Jurkat, Clone E6-1 (cell line): ENCODE measurements around the gene PFKM. TPM values are rescaled to one million over a fixed set of nuclear protein-coding genes. Genes with fewer than 3 reads are reported as not detected.
A peak's percentile ranks its signal among the peaks of the same experiment; 100 is the strongest.

Experiments
- DNase-seq: peaks from one replicate; pipeline ENCODE4 v3.0.0-alpha.2; 2011; ENCODE audit warnings: low read depth, low spot score
- H3K4me3 ChIP-seq: 2 replicates; pipeline ENCODE4 v1.5.1; 2011; ENCODE audit warnings: mild to moderate bottlenecking, low read length, control low read depth, moderate library complexity
- polyA plus RNA-seq: library from polyadenylated mRNA; unstranded; fragments of >200 nt; gene quantifications from one replicate; pipeline ENCODE4 v1.2.1, GENCODE V29; 2012; ENCODE audit warnings: missing spikeins; ENCODE audit not compliant: insufficient read length, insufficient read depth

PFKM gene
- polyA plus RNA-seq = 5.4 TPM

- no peak within 1 kb of the TSS for H3K4me3 ChIP-seq
- DNase-seq = no peak
These were observed at the start of gene PFKM for GRCh38 chr12:48119078-48119833. Gene PFKM (plus strand): TSS chr12:48119364. CDS start chr12:48122775, 3,411 bp downstream.

- no peak overlapping the region for H3K4me3 ChIP-seq
- no peak for DNase-seq
These were observed 49.1 kb upstream of the PFKM start for GRCh38 chr12:48070033-48070432.

GRCh38 chr12:48070731-48071130, 48.4 kb upstream of the PFKM start:
- no peak for DNase-seq

GRCh38 chr12:48071808-48072207, 47.4 kb upstream of the PFKM start:
- no peak overlapping the region for H3K4me3 ChIP-seq
- no peak for DNase-seq

More at GRCh38 chr12:48070731-48071130, 48.4 kb upstream of the PFKM start:
- no peak overlapping the region for H3K4me3 ChIP-seq

GRCh38 chr12:48072266-48072665, 46.9 kb upstream of the PFKM start:
- no peak for DNase-seq
- no peak overlapping the region for H3K4me3 ChIP-seq

GRCh38 chr12:48074266-48074665, 44.9 kb upstream of the PFKM start:
- no peak overlapping the region for H3K4me3 ChIP-seq
- no peak for DNase-seq

GRCh38 chr12:48075832-48076231, 43.3 kb upstream of the PFKM start:
- H3K4me3 ChIP-seq = no peak overlapping the region
- no peak for DNase-seq

GRCh38 chr12:48077111-48077510, 42.1 kb upstream of the PFKM start:
- no peak overlapping the region for H3K4me3 ChIP-seq
- no peak for DNase-seq

- no peak for DNase-seq
- no peak overlapping the region for H3K4me3 ChIP-seq
These were observed 40.3 kb upstream of the PFKM start for GRCh38 chr12:48078901-48079300.

- no peak for DNase-seq
- H3K4me3 ChIP-seq = no peak overlapping the region
These were observed 38.9 kb upstream of the PFKM start for GRCh38 chr12:48080285-48080684.

- H3K4me3 ChIP-seq = no peak overlapping the region
- no peak for DNase-seq
These were observed 38.3 kb upstream of the PFKM start for GRCh38 chr12:48080821-48081220.

- no peak for DNase-seq
- H3K4me3 ChIP-seq = no peak overlapping the region
These were observed 35.1 kb upstream of the PFKM start for GRCh38 chr12:48084066-48084465.

- DNase-seq = no peak
These were observed 34.2 kb upstream of the PFKM start for GRCh38 chr12:48084841-48085460.

GRCh38 chr12:48086327-48086726, 32.8 kb upstream of the PFKM start:
- no peak for DNase-seq
- no peak overlapping the region for H3K4me3 ChIP-seq

More at GRCh38 chr12:48084841-48085460, 34.2 kb upstream of the PFKM start:
- H3K4me3 ChIP-seq = no peak overlapping the region

- DNase-seq = no peak
- H3K4me3 ChIP-seq = no peak overlapping the region
These were observed 26.6 kb upstream of the PFKM start for GRCh38 chr12:48092611-48093010.

GRCh38 chr12:48104531-48104930, 14.6 kb upstream of the PFKM start:
- peak overlapping the region; percentile 77 for H3K4me3 ChIP-seq
- no peak for DNase-seq

GRCh38 chr12:48105321-48105866, 13.8 kb upstream of the PFKM start:
- peak overlapping the region; percentile 77 for H3K4me3 ChIP-seq
- peak; percentile 24 for DNase-seq

- DNase-seq = peak; percentile 89
These were observed 13.1 kb upstream of the PFKM start, which contains the start of gene SENP1 for GRCh38 chr12:48105867-48106680. Gene SENP1 (minus strand): TSS chr12:48106079. CDS start chr12:48101472, 4,607 bp downstream.

More at GRCh38 chr12:48105867-48106680, 13.1 kb upstream of the PFKM start, which contains the start of gene SENP1:
- peak within 1 kb of the TSS; percentile 77 for H3K4me3 ChIP-seq
